GM19025 (cell line): Measurements from ENCODE around the gene STRN.
"Not testable (repeated sequence)": the region's sequence is repeated elsewhere in the genome, so short reads cannot be mapped to it uniquely, and the experiment has no call there.

Source experiments
- ATAC-seq: cut with Tn5 transposase; IDR thresholded peaks from one replicate; pipeline ENCODE4 v1.9.1; 2021; ENCODE audit warnings: mild to moderate bottlenecking, low read depth, moderate library complexity; ENCODE audit not compliant: unreplicated experiment

The STRN gene

DNA sequence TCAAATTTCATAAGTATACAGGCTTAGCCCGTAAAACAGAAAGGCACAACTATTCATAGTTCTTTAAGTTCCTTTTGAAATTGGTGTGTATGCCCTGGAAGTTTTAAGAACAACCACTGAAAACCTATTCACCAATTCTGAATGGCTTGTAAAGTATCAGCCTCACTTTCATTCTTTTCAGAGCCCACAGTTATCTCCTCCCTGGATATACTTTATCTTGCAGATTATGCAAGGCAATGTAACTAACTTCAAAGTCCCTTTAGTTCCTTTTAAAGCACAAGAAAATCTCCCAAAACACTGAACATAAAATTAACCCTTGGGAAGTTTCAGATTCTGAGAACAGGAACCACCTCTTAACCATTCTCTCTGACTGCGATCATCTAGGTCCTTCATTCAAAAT, 1.1 kb downstream of the STRN start:
- no peak for ATAC-seq

- ATAC-seq, result no peak
These were observed 1.8 kb downstream of the STRN start for GRCh38 chr2:36964496-36965058.

DNA sequence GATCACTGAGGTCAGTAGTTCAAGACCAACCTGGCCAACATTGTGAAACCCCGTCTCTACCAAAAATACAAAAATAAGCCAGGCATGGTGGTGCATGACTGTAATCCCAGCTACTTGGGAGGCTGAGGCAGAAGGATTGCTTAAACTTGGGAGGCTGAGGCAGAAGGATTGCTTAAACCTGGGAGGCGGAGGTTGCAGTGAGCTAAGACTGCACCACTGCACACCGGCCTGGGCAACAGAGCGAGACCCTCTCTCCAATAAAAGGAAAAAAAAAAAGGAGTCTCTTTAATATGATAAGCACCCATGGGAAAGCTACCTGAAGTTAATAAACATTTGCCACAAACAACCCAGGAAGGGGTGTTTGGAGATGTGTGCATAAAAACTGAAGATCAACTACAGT, 2.6 kb downstream of the STRN start:
- ATAC-seq, result no peak

DNA sequence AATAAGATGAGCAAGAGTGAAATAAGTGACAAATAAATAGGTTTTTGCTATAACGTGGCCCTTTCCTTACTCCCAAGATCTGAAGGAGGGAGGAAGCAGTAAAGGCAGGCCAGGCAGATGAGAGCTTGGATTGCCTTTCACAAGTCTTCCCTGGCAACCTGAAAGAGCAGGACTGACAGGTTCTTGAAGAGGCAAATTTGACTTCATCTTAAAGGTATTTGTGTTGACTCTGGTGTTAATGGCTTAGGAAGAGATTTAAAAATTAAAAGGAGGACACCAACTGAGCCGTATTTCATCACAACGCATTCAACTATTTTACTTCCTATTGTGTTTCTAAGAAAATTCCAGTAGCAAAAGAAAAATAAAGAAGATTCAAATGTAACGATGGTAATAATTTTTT, 3.2 kb downstream of the STRN start:
- no peak for ATAC-seq

- ATAC-seq, result no peak
These were observed 5.6 kb downstream of the STRN start for GRCh38 chr2:36960773-36961172.

- no peak for ATAC-seq
These were observed 6.2 kb downstream of the STRN start for GRCh38 chr2:36960005-36960675.

- no peak for ATAC-seq
These were observed 11.2 kb downstream of the STRN start for GRCh38 chr2:36954977-36955607.

GRCh38 chr2:36952748-36953197, 13.6 kb downstream of the STRN start:
- no peak for ATAC-seq

- no peak for ATAC-seq
These were observed 14.8 kb downstream of the STRN start for GRCh38 chr2:36951574-36951973.

GRCh38 chr2:36951027-36951518, 15.3 kb downstream of the STRN start:
- no peak for ATAC-seq

DNA sequence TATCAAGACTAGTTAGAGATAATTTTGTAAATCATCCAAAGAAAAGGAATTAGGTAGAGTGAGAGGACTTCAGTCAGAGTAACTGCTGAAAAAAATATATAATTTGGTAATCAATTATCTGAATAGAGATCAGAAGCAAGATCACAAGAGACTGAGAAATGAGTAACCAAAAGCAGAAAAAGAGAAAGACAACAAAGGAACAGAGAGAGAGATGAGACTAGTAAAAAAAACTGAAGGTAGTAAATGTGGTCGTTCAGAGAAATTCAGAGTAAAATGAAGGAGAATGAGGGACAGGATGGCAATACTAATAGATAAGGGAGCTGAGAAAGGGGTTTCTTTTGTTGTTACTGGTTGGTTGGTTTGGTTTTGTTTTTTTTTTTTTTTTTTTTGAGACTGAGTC, 16.5 kb downstream of the STRN start:
- no peak for ATAC-seq

- not testable (repeated sequence) for ATAC-seq
These were observed 21.1 kb downstream of the STRN start for GRCh38 chr2:36945240-36945639.

GRCh38 chr2:36941867-36942266, 24.5 kb downstream of the STRN start:
- no peak for ATAC-seq

DNA sequence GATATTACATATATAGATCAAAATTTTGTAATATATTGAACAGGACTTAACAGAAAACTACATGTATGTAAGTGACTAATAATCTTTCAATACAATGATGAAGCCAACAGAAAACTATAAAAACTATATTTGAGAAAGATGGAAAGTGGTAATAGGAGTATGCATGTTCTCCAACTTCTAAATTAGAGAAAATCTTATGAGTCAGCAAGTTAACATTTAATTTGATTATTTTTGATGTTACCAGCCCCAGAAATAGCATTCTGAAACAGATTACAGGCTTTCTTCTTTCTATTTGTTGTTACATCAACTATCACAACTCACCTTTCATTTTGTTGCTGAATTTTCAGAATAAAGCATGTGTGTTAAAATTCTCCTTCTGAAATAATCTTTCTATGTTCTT, 29.8 kb downstream of the STRN start:
- not testable (repeated sequence) for ATAC-seq

GRCh38 chr2:36931688-36932087, 34.6 kb downstream of the STRN start:
- ATAC-seq, result not testable (repeated sequence)

GRCh38 chr2:36930787-36931410, 35.4 kb downstream of the STRN start:
- not testable (repeated sequence) for ATAC-seq

- not testable (repeated sequence) for ATAC-seq
These were observed 39.9 kb downstream of the STRN start for GRCh38 chr2:36926175-36927132.

- ATAC-seq, result not testable (repeated sequence)
These were observed 43.7 kb downstream of the STRN start for GRCh38 chr2:36922629-36923028.

- no peak for ATAC-seq
These were observed 44.4 kb downstream of the STRN start for GRCh38 chr2:36921984-36922383.
